HEK293 (cell line): ENCODE results near the gene SMCP.

ENCODE experiments used
- CTCF ChIA-PET: fragments of 350-600 bp; formaldehyde crosslinking; extraction: SDS; loops from one replicate; lab custom pipeline; 2021; ENCODE audit warnings: antibody characterized with exemption; lab: Yijun Ruan, JAX
- POLR2A ChIA-PET: fragments of 300-600 bp; formaldehyde crosslinking; extraction: SDS; loops from one replicate; lab custom pipeline; 2020; ENCODE audit warnings: antibody characterized with exemption, inconsistent platforms; lab: Yijun Ruan, JAX
- H3K27ac ChIP-seq: fragments of 200-500 bp; sonication (Bioruptor generic); 2 replicates; pipeline ENCODE4 v1.5.1; 2014; ENCODE audit warnings: low read depth, low read length, control low read depth, inconsistent platforms; ENCODE audit errors: extremely low read depth
- H3K36me3 ChIP-seq, 2 experiments: fragments of 200-500 bp in 1 of 2; sonication (Bioruptor generic) in 1 of 2; 1 replicate in 1 of 2; 2 replicates in 1 of 2; pipeline ENCODE4 v1.5.1; 2014 to 2017; ENCODE audit warnings: inconsistent platforms in 2 of 2, low read length in 2 of 2; ENCODE audit not compliant: control insufficient read depth in 2 of 2, insufficient read depth in 1 of 2
- H3K4me1 ChIP-seq: fragments of 200-500 bp; sonication (Bioruptor generic); 2 replicates; pipeline ENCODE4 v1.5.1; 2014; ENCODE audit warnings: mild to moderate bottlenecking, low read length, inconsistent platforms; ENCODE audit not compliant: control insufficient read depth, insufficient read depth
- H3K4me3 ChIP-seq: 2 replicates; pipeline ENCODE4 v1.5.1; 2011; ENCODE audit warnings: low read depth, mild to moderate bottlenecking, control low read depth, low read length, moderate library complexity
- H3K9me3 ChIP-seq: fragments of 200-500 bp; sonication (Bioruptor generic); 2 replicates; pipeline ENCODE4 v1.5.1; 2014; ENCODE audit warnings: low read depth, low read length, inconsistent platforms; ENCODE audit not compliant: control insufficient read depth, insufficient read depth
- CTCF ChIP-seq: fragments of 450-650 bp; formaldehyde crosslinking; IDR thresholded peaks from 2 replicates; pipeline ENCODE4 v1.5.1; 2016; ENCODE audit warnings: missing biosample characterization, missing genetic modification characterization
- FEZF1 ChIP-seq: fragments of 450-650 bp; formaldehyde crosslinking; IDR thresholded peaks from 2 replicates; pipeline ENCODE4 v1.5.1; 2016; ENCODE audit warnings: missing biosample characterization, missing genetic modification characterization
- KLF7 ChIP-seq: fragments of 450-650 bp; formaldehyde crosslinking; IDR thresholded peaks from 2 replicates; pipeline ENCODE4 v1.5.1; 2016; ENCODE audit warnings: missing biosample characterization, missing genetic modification characterization, borderline replicate concordance
- MYNN ChIP-seq: fragments of 450-650 bp; formaldehyde crosslinking; IDR thresholded peaks from 2 replicates; pipeline ENCODE4 v1.5.1; 2016; ENCODE audit warnings: missing biosample characterization, missing genetic modification characterization, borderline replicate concordance
- MZF1 ChIP-seq: fragments of 450-650 bp; formaldehyde crosslinking; IDR thresholded peaks from 2 replicates; pipeline ENCODE4 v1.5.1; 2017; ENCODE audit warnings: missing biosample characterization, missing genetic modification characterization, borderline replicate concordance
- PBX3 ChIP-seq: sonication (generic); formaldehyde crosslinking; IDR thresholded peaks from 2 replicates; pipeline ENCODE4 v1.8.1; 2022; ENCODE audit warnings: mild to moderate bottlenecking, moderate library complexity, missing genetic modification reagents
- RBAK ChIP-seq: fragments of 450-650 bp; formaldehyde crosslinking; IDR thresholded peaks from 2 replicates; pipeline ENCODE4 v1.5.1; 2016; ENCODE audit warnings: missing biosample characterization, missing genetic modification characterization
- SP7 ChIP-seq: fragments of 450-650 bp; formaldehyde crosslinking; IDR thresholded peaks from 2 replicates; pipeline ENCODE4 v1.5.1; 2016; ENCODE audit warnings: missing biosample characterization, missing genetic modification characterization
- WT1 ChIP-seq: fragments of 450-650 bp; formaldehyde crosslinking; IDR thresholded peaks from 2 replicates; pipeline ENCODE4 v1.5.1; 2016; ENCODE audit warnings: missing biosample characterization, missing genetic modification characterization
- ZBTB44 ChIP-seq: fragments of 450-650 bp; IDR thresholded peaks from 2 replicates; pipeline ENCODE4 v1.5.1; 2018; ENCODE audit warnings: missing biosample characterization, mild to moderate bottlenecking, missing genetic modification characterization
- ZBTB8A ChIP-seq: fragments of 450-650 bp; formaldehyde crosslinking; IDR thresholded peaks from 2 replicates; pipeline ENCODE4 v1.5.1; 2016; ENCODE audit warnings: missing biosample characterization, missing genetic modification characterization
- ZNF112 ChIP-seq: fragments of 450-650 bp; formaldehyde crosslinking; IDR thresholded peaks from 2 replicates; pipeline ENCODE4 v1.5.0; 2017; ENCODE audit warnings: missing biosample characterization, missing genetic modification characterization
- ZNF114 ChIP-seq: fragments of 450-650 bp; formaldehyde crosslinking; IDR thresholded peaks from 2 replicates; pipeline ENCODE4 v1.5.0; 2017; ENCODE audit warnings: missing biosample characterization, missing genetic modification characterization
- ZNF266 ChIP-seq: fragments of 450-650 bp; formaldehyde crosslinking; IDR thresholded peaks from 2 replicates; pipeline ENCODE4 v1.5.1; 2016; ENCODE audit warnings: missing biosample characterization, missing genetic modification characterization, low read depth
- ZNF274 ChIP-seq, 2 experiments: fragments of 200-500 bp in 1 of 2; fragments of 450-650 bp in 1 of 2; sonication (Bioruptor generic) in 1 of 2; formaldehyde crosslinking in 1 of 2; IDR thresholded peaks; 2 replicates each; pipeline versions ENCODE4 v1.5.1 to v1.6.1; 2014 to 2016; ENCODE audit warnings: borderline replicate concordance in 1 of 2, inconsistent platforms in 1 of 2, low read length in 1 of 2, missing biosample characterization in 1 of 2, missing genetic modification characterization in 1 of 2
- ZNF292 ChIP-seq: fragments of 450-650 bp; formaldehyde crosslinking; IDR thresholded peaks from 2 replicates; pipeline ENCODE4 v1.5.1; 2016; ENCODE audit warnings: low read depth, missing biosample characterization, missing genetic modification characterization, borderline replicate concordance
- ZNF354C ChIP-seq: fragments of 450-650 bp; formaldehyde crosslinking; IDR thresholded peaks from 2 replicates; pipeline ENCODE4 v1.5.1; 2016; ENCODE audit warnings: missing biosample characterization, missing genetic modification characterization, low read depth, borderline replicate concordance
- ZNF398 ChIP-seq: fragments of 450-650 bp; formaldehyde crosslinking; IDR thresholded peaks from 2 replicates; pipeline ENCODE4 v1.5.1; 2017; ENCODE audit warnings: missing biosample characterization, missing genetic modification characterization
- ZNF404 ChIP-seq: fragments of 450-650 bp; formaldehyde crosslinking; IDR thresholded peaks from 2 replicates; pipeline ENCODE4 v1.5.1; 2017; ENCODE audit warnings: missing biosample characterization, missing genetic modification characterization
- ZNF423 ChIP-seq: fragments of 450-650 bp; formaldehyde crosslinking; IDR thresholded peaks from 2 replicates; pipeline ENCODE4 v1.5.1; 2016; ENCODE audit warnings: missing biosample characterization, missing genetic modification characterization
- ZNF521 ChIP-seq: fragments of 450-650 bp; formaldehyde crosslinking; IDR thresholded peaks from 2 replicates; pipeline ENCODE4 v1.5.1; 2017; ENCODE audit warnings: missing biosample characterization, mild to moderate bottlenecking, missing genetic modification characterization
- ZNF585B ChIP-seq: fragments of 450-650 bp; formaldehyde crosslinking; IDR thresholded peaks from 2 replicates; pipeline ENCODE4 v1.5.1; 2016; ENCODE audit warnings: missing biosample characterization, missing genetic modification characterization
- ZNF610 ChIP-seq: fragments of 450-650 bp; formaldehyde crosslinking; IDR thresholded peaks from 2 replicates; pipeline ENCODE4 v1.5.1; 2016; ENCODE audit warnings: missing biosample characterization, missing genetic modification characterization, borderline replicate concordance
- ZNF623 ChIP-seq: fragments of 450-650 bp; formaldehyde crosslinking; IDR thresholded peaks from 2 replicates; pipeline ENCODE4 v1.5.1; 2016; ENCODE audit warnings: missing biosample characterization, missing genetic modification characterization
- ZNF629 ChIP-seq: fragments of 450-650 bp; formaldehyde crosslinking; IDR thresholded peaks from 2 replicates; pipeline ENCODE4 v1.5.1; 2017; ENCODE audit warnings: missing biosample characterization, missing genetic modification characterization
- ZNF664 ChIP-seq: fragments of 450-650 bp; formaldehyde crosslinking; IDR thresholded peaks from 2 replicates; pipeline ENCODE4 v1.5.1; 2016; ENCODE audit warnings: missing biosample characterization, missing genetic modification characterization
- ZNF785 ChIP-seq: fragments of 450-650 bp; formaldehyde crosslinking; IDR thresholded peaks from 2 replicates; pipeline ENCODE4 v1.5.1; 2016; ENCODE audit warnings: missing biosample characterization, missing genetic modification characterization
- ZNF830 ChIP-seq: fragments of 450-650 bp; IDR thresholded peaks from 2 replicates; pipeline ENCODE4 v1.5.0; 2018; ENCODE audit warnings: missing biosample characterization, missing genetic modification characterization, low read depth, mild to moderate bottlenecking, moderate library complexity
- ZSCAN16 ChIP-seq: fragments of 450-650 bp; formaldehyde crosslinking; IDR thresholded peaks from 2 replicates; pipeline ENCODE4 v1.5.1; 2016; ENCODE audit warnings: missing biosample characterization, missing genetic modification characterization
- TF ChIP-seq, protein P1 (sequence below): fragments of 450-650 bp; formaldehyde crosslinking; IDR thresholded peaks from 2 replicates; pipeline ENCODE4 v1.5.1; 2016; ENCODE audit warnings: missing biosample characterization, missing genetic modification characterization

The SMCP gene

GRCh38 chr1:152880316-152880715, 2.2 kb downstream of the SMCP start:
- H3K4me3 ChIP-seq = no peak overlapping the region
- no peaks in the 10 kb centered on the region for H3K9me3 ChIP-seq
- no peaks in the 10 kb centered on the region for H3K4me1 ChIP-seq
- POLR2A ChIA-PET = no interaction called here
- H3K27ac ChIP-seq = no peak overlapping the region
- no peaks in the 10 kb centered on the region for H3K36me3 ChIP-seq
- CTCF ChIA-PET = no interaction called here
- TF ChIP-seq ZNF623 (tag by site-specific recombination) (no peak), ZNF785 (no peak), ZNF664 (no peak), ZNF292 (no peak), WT1 (tag by site-specific recombination) (no peak), ZNF114 (tag by site-specific recombination) (no peak), ZNF585B (tag by site-specific recombination) (no peak), ZNF274 (IDR thresholded peaks at IDR 0.05; ENCODE audit: low read length) (no peak), ZNF274 (tag by site-specific recombination; IDR thresholded peaks at IDR 0.05; ENCODE audit: borderline replicate concordance) (no peak), ZNF610 (tag by site-specific recombination) (no peak), ZNF354C (tag by site-specific recombination) (no peak), PBX3 (CRISPR knock-in tag) (no peak), ZNF830 (tag by site-specific recombination) (no peak), ZNF423 (tag by site-specific recombination) (no peak), CTCF (tag by site-specific recombination) (no peak), ZNF521 (tag by site-specific recombination) (no peak), ZNF266 (tag by site-specific recombination) (no peak), ZBTB44 (tag by site-specific recombination) (no peak), ZSCAN16 (tag by site-specific recombination) (no peak)
- TF ChIP-seq, protein P1, sequence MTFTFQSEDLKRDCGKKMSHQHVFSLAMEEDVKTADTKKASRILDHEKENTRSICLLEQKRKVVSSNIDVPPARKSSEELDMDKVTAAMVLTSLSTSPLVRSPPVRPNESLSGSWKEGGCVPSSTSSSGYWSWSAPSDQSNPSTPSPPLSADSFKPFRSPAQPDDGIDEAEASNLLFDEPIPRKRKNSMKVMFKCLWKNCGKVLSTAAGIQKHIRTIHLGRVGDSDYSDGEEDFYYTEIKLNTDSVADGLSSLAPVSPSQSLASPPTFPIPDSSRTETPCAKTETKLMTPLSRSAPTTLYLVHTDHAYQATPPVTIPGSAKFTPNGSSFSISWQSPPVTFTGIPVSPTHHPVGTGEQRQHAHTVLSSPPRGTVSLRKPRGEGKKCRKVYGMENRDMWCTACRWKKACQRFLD (tag by site-specific recombination) = no peak

GRCh38 chr1:152880907-152881306, 2.8 kb downstream of the SMCP start:
- Histone ChIP-seq H3K36me3 (no peaks in the 10 kb centered on the region), H3K4me1 (no peaks in the 10 kb centered on the region), H3K27ac (no peak overlapping the region), H3K4me3 (no peak overlapping the region), H3K9me3 (no peaks in the 10 kb centered on the region)
- CTCF ChIA-PET = no interaction called here
- POLR2A ChIA-PET = no interaction called here
- no peak for TF ChIP-seq RBAK
- TF ChIP-seq SP7 (tag by site-specific recombination) = no peak
- TF ChIP-seq KLF7 = no peak
- TF ChIP-seq ZBTB8A (tag by site-specific recombination) = no peak
- TF ChIP-seq FEZF1 (tag by site-specific recombination) = no peak
- TF ChIP-seq MYNN (tag by site-specific recombination) = no peak
- TF ChIP-seq ZNF398 (tag by site-specific recombination) = no peak
- no peak for TF ChIP-seq ZNF112
- no peak for TF ChIP-seq ZNF404
- no peak for TF ChIP-seq MZF1
- TF ChIP-seq ZNF629 (tag by site-specific recombination) = no peak
